Body of pancreas (tissue), 4 donors: ENCODE measurements around the gene RAB8A. TPM values are rescaled to one million over a fixed set of nuclear protein-coding genes. Genes with fewer than 3 reads are reported as not detected.

Experiments
- ATAC-seq: fragments of 150-250 bp; one replicate; pipeline ENCODE4 v1.9.1; 2016
- DNase-seq, 4 donors: peaks; one replicate each; pipeline ENCODE4 v3.0.0-alpha.2; 2019
- H3K27ac ChIP-seq, 4 donors: fragments of 200-600 bp; sonication (generic); 1 replicate in 3 of 4; 2 replicates in 1 of 4; pipeline versions ENCODE4 v1.5.1 to v1.6.1; 2016 to 2019; ENCODE audit warnings: mild to moderate bottlenecking in 1 of 4, mixed read lengths in 1 of 4, moderate library complexity in 1 of 4
- H3K27me3 ChIP-seq, 2 donors: fragments of 200-600 bp; sonication (generic); one replicate each; pipeline ENCODE4 v1.6.0; 2016; ENCODE audit warnings: mild to moderate bottlenecking in 1 of 2
- H3K36me3 ChIP-seq, 2 donors: fragments of 200-600 bp; sonication (generic); replicated peaks in 1 of 2; 2 replicates each; pipeline ENCODE4 v1.5.1; 2016; ENCODE audit warnings: low read depth in 2 of 2; ENCODE audit not compliant: insufficient read depth in 1 of 2
- H3K4me1 ChIP-seq: fragments of 200-600 bp; sonication (generic); one replicate; pipeline ENCODE4 v1.6.0; 2016
- H3K4me3 ChIP-seq, 2 donors: fragments of 200-600 bp; sonication (generic); 1 replicate in 1 of 2; 2 replicates in 1 of 2; pipeline ENCODE4 v1.5.1; 2016 to 2019
- H3K9me3 ChIP-seq, 3 donors: fragments of 200-600 bp; sonication (generic); 1 replicate in 2 of 3; 2 replicates in 1 of 3; pipeline ENCODE4 v1.5.1; 2016
- POLR2A ChIP-seq, 3 donors: fragments of 450-650 bp; IDR thresholded peaks; one replicate each; pipeline ENCODE4 v1.6.1; 2016; ENCODE audit warnings: antibody characterized with exemption in 3 of 3, mild to moderate bottlenecking in 2 of 3
- WGBS, 2 donors: methylation state at CpG; one replicate each; pipeline ENCODE4 v1.1.5; 2017; 5-methylcytosine and 5-hydroxymethylcytosine counted together
- intact Hi-C: fragments of 100-400 bp; cut with DNase I; formaldehyde crosslinking; loops from one replicate; pipeline ENCODE4 v1.15.1; 2023
- total RNA-seq, 2 donors: library from RNA; depleted of rRNA; stranded (reverse); fragments of >200 nt; gene quantifications; one replicate each; pipeline ENCODE4 v1.1.0, GENCODE V29; 2016
- TF ChIP-seq, protein P1 (sequence below), 7 experiments: fragments of 450-650 bp in 4 of 7; fragments of 200-600 bp in 3 of 7; sonication (generic) in 3 of 7; IDR thresholded peaks; one replicate each; pipeline ENCODE4 v1.5.1; 2016 to 2019; ENCODE audit warnings: antibody characterized with exemption in 7 of 7

RAB8A gene
- total RNA-seq, 2 donors from 2014 or later = 15.5 to 32.2 TPM

DNA sequence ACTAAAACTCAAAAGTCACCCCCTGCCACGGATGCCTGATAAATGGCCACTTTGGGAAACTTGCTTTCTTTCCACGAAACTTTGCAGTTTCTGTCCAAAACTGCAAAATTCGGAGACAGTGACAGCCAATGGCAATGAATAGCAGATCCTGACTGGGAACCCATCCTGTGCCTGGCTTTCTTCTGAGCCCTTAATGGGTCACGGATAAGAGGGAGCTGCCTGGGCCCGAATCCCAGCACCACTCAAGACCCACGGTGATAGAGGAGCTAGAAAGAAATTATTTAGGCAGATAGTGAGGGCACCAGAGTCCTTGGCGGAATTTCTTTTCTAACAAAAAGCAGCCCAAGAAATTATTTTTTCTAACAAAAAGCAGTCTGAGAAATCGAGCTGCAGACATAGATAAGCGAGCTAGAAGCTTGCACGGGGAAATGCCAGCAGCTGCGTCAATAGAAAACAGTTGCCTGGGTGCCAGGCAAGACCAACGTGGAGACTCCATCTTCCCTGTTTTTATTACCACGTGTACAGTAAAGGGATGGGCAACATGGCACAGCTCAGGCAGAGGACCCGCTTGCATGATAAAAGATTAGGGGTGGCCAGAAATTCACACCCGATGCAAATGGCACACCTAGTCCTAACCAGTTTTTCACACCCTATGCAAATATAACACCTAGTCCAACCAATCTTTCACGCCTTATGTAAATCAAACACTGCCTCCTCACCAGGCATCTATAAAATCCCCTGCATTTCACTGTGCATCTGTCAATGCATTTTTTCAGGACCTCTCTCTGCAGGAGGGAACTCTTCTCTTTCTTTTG is 24.7 kb downstream of the RAB8A start:
- Histone ChIP-seq H3K27me3 (no peaks in the 10 kb centered on the region), H3K27ac (no peak overlapping the region), H3K36me3 (peaks cover 0 to 10% of the 10 kb centered on the region in 2 donors), H3K4me1 (peaks cover 12% of the 10 kb centered on the region), H3K9me3 (no peaks in the 10 kb centered on the region), H3K4me3 (no peak overlapping the region)
- intact Hi-C loops = no loop called here
- DNase-seq (peak; percentile 26 to 58 (median 36)), ATAC-seq (peak; percentile 36)
- 24 to 32% methylated on average over 16 of the region's 16 CpGs for WGBS, 2 donors
- TF ChIP-seq, protein P1, sequence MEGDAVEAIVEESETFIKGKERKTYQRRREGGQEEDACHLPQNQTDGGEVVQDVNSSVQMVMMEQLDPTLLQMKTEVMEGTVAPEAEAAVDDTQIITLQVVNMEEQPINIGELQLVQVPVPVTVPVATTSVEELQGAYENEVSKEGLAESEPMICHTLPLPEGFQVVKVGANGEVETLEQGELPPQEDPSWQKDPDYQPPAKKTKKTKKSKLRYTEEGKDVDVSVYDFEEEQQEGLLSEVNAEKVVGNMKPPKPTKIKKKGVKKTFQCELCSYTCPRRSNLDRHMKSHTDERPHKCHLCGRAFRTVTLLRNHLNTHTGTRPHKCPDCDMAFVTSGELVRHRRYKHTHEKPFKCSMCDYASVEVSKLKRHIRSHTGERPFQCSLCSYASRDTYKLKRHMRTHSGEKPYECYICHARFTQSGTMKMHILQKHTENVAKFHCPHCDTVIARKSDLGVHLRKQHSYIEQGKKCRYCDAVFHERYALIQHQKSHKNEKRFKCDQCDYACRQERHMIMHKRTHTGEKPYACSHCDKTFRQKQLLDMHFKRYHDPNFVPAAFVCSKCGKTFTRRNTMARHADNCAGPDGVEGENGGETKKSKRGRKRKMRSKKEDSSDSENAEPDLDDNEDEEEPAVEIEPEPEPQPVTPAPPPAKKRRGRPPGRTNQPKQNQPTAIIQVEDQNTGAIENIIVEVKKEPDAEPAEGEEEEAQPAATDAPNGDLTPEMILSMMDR (IDR thresholded peaks at IDR 0.05) = no peak
- no peak for TF ChIP-seq POLR2A (IDR thresholded peaks at IDR 0.05)

DNA sequence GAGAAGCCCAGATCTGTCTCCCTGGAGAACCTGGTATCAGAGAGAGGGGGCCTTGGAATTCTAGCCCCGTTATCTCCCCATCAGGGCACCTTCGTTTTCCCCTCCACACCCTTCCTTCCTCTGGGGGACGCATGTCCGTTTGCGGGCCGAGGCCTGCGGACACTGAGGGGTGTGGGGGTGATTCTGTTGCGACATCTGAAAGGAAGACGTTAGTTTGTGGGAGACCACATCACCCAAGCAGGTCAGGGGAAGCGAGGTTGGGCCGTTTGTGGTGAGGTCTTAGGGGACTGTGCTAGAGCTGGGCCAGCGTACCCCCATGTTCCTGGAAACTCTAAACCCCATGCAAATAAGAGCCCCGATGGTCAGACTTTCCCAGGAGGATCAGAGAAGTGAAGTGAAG is 28.1 kb downstream of the RAB8A start:
- TF ChIP-seq, protein P1 (IDR thresholded peaks at IDR 0.05) = no peak
- no peak for TF ChIP-seq POLR2A (IDR thresholded peaks at IDR 0.05)
- H3K27me3 ChIP-seq = no peaks in the 10 kb centered on the region
- 55 to 83% methylated on average over 11 to 12 of the region's 13 CpGs for WGBS, 2 donors
- DNase-seq (no peak), ATAC-seq (no peak)
- intact Hi-C loops = no loop called here
- H3K4me1 ChIP-seq = peaks cover 25% of the 10 kb centered on the region
- H3K9me3 ChIP-seq = no peaks in the 10 kb centered on the region
- no peak overlapping the region for H3K27ac ChIP-seq
- H3K36me3 ChIP-seq = no peaks in the 10 kb centered on the region
- H3K4me3 ChIP-seq = no peak overlapping the region

DNA sequence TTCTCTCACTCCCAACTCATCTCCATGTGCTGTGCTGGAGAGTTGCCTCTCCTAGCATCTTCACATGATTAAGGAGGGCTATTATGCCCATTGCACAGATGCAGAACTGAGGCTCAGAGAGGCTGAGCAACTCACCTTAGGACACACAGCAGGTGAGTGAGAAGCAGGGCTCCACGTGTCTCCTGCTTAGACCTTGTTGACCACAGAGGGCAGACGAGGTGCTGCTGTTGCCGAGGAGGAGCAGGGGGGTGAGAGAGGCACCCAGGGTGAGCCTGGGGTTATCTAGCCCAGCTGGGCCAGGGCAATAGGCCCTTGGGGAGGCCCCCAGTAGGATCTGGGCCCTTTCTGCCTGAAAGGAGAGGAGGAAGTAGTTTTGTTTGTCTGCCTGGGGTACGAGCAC is 29.4 kb downstream of the RAB8A start:
- TF ChIP-seq POLR2A (IDR thresholded peaks at IDR 0.05) = no peak
- TF ChIP-seq, protein P1 (IDR thresholded peaks at IDR 0.05) = no peak
- DNase-seq (no peak), ATAC-seq (no peak)
- Histone ChIP-seq H3K27ac (no peak overlapping the region), H3K27me3 (no peaks in the 10 kb centered on the region), H3K4me3 (no peak overlapping the region), H3K9me3 (no peaks in the 10 kb centered on the region), H3K36me3 (no peaks in the 10 kb centered on the region), H3K4me1 (peaks cover 32% of the 10 kb centered on the region)
- WGBS, 2 donors = 71 to 75% methylated on average over 4 of the region's 4 CpGs
- intact Hi-C loops = no loop called here

DNA sequence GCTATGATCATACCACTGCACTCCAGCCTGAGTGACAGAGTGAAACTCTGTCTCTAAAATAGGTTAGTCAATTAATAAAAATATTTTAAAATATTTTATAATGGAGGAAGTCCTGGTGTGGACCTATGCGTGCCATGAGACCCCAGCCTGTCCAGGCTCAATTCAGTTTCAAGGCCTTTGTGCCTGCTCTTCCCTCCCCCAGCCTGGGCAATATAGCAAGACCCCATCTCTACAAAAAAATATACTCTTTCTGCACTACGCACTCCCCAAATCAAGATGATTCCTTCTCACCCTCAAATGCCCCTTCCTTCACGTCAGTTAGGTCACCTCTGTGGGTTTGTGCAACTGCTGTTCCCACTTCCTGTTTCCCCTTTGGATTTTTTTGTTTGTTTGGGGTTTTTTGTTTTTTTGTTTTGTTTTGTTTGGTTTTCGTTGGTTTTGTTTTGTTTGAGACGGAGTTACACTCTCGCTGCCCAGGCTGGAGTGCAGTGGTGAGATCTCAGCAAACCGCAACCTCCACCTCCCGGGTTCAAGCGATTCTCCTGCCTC is 30.4 kb downstream of the RAB8A start:
- Histone ChIP-seq H3K27ac (no peak overlapping the region), H3K4me1 (peaks cover 21% of the 10 kb centered on the region), H3K9me3 (no peaks in the 10 kb centered on the region), H3K36me3 (no peaks in the 10 kb centered on the region), H3K4me3 (no peak overlapping the region), H3K27me3 (no peaks in the 10 kb centered on the region)
- WGBS, 2 donors = 78 to 94% methylated on average over 9 of the region's 9 CpGs
- intact Hi-C loops = no loop called here
- ATAC-seq (no peak), DNase-seq (no peak)
- TF ChIP-seq, protein P1 (IDR thresholded peaks at IDR 0.05) = no peak
- no peak for TF ChIP-seq POLR2A (IDR thresholded peaks at IDR 0.05)
